GM18505 (cell line): ENCODE measurements around the gene DAGLB.

ENCODE experiments used
- ATAC-seq: cut with Tn5 transposase; IDR thresholded peaks from one replicate; pipeline ENCODE4 v1.9.1; 2021; ENCODE audit not compliant: unreplicated experiment
- POLR2A ChIP-seq: IDR thresholded peaks from 4 replicates; pipeline ENCODE4 v1.6.1; 2011; ENCODE audit warnings: borderline replicate concordance; ENCODE audit not compliant: insufficient read depth, insufficient read length; ENCODE audit errors: extremely low read depth

Gene DAGLB

DNA sequence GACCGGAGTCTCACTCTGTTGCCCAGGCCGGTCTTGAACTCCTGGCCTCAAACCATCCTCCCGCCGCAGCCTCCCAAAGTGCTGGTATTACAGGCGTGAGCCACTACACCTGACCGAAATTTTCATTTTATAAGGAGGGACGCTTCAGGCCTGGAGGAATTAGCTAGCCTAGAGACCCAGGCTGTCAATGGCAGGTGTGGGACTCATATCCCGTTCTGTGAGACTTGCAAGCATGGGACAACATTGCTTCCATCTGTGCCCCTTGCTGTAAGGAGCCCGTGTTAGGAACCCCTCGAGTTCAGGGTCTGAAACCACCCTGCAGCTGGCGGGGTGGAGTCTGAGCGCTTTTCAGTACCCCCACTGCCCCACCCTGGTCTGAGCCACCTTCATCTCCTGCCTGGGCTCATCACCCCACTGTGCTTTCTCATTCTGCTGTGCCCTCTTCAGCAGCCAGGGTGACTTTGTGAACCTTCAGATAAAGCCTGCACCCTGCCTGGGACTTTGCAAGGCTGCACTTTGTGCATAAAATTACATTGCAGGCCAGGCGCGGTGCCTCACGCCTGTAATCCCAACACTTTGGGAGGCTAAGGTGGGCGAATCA lies 1.3 kb upstream of the DAGLB start:
- no peak for ATAC-seq
- TF ChIP-seq POLR2A, result no peak

DNA sequence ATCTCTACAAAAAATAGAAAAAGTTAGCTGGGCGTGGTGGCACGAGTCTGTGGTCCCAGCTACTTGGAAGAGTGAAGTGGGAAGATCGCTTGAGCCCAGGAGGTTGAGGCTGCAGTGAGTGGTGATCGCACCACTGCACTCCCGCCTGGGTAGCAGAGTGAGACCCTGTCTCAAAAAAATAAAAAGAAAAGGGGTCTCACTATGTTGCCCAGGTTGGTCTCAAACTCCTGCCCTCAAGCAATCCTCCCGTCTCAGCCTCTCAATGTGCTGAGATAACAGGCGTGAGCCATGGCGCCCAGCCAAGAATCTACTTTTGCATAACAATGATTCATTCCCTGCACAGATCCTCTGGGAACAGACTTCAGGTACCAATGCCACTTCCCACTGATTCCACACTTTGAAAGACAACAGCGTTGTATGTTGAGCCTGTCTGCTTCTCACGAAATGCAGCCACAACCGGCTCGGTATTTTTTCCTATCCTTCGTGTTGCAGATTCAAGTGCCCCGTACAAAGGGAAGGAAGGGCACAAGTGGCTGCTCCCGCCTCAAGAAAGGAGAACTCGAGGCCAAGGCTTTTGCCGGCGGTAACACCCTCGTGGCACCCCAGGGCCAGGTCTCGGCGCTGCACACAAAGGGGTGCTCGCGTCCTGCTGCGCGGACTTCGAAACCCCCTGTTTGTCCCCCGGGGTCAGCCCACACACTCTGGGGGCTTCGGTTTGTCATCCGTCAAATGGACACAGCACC lies 745 bp downstream of the DAGLB start:
- TF ChIP-seq POLR2A, result no peak
- ATAC-seq, result peak; percentile 30

DNA sequence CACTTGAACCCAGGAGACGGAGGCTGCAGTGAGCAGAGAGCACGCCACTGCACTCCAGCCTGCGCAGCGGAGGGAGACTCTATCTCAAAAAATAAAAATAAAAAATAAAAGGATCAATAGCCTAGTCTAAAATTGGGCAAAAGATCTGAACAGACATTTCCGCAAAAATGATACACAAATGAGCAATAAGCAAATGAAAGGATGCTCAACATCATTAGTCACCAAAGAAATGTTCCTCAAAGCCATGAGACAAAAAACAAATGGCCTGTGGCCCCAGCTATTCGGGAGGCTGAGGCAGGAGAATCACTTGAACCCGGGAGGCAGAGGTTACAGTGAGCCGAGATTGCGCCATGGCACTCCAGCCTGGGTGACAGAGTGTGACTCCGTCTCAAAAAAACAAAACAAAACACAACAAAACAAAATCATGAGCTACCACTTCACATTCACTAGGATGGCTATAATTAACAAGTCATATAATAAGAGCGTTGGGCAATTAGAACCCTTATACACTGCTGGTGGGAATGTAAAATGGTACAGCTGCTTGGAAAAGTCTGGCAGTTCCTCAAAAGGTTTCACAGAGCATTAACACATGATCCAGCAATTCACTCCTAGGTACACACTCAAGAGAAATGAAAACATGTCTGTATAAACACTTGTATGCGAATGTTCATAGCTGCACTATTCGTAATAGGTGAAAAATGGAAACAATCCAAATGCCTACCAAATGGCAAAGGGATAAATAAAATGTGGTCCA lies 3.1 kb downstream of the DAGLB start:
- ATAC-seq, result no peak
- no peak for TF ChIP-seq POLR2A

DNA sequence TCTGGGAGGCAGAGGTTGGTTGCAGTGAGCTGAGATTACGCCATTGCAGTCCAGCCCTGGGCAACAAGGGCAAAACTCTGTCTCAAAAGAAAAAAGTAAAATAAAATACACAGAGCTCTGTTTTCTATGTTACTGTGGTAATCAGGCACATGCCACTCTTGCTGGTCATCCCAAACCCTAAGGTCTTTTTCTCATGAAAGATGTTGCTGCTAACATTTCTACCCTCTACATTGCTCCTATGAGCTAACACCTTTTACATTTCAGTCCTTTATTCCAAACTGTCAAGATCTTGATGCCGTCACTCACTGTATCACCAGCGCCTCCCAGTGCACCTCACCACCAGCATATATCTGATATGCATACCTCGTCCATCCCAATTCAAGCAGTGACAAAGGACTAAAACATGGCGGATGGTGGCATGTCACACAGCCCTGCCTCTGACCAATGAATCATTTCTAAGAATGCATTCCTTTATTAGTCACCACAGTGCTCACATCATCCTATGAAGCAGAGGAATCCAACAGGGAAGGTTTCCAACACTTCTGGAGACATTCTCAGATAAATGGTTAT lies 4.3 kb downstream of the DAGLB start:
- TF ChIP-seq POLR2A, result no peak
- ATAC-seq, result no peak

DNA sequence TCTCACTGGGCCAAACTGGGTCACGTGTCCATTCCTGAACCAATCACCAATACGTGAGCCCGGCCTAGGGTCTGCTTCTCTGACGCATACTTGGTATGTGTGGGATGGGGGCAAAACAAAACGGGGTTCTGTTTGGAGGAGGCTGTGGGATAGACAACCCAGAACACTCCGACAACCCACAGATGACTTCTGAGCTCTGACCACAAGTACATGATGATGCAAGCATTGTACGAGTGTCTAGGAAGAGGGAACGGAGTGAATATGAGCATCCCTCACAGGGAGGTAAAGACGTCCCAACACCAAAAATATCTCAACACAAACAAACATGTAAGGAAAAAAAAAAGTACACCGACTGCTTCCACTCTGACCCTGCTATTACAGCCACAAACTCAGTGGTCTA lies 5.6 kb downstream of the DAGLB start:
- ATAC-seq, result no peak
- no peak for TF ChIP-seq POLR2A

DNA sequence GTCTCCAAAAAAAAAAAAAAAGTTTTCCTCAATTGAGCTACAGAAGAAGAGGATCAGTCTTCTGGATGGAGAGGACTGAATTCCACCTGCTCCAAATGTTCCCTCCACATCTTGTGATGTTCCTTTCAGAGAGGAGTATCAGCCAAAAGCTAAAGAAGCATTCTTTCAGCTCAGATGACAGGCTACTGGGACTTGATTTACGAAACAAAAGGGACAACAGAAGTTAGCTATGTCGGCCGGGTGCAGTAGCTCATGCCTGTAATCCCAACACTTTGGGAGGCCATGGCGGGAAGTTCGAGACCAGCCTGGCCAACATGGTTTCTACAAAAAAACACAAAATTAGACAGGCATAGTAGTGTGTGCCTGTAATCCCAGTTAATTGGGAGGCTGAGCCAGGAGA lies 7.4 kb downstream of the DAGLB start:
- ATAC-seq, result no peak
- TF ChIP-seq POLR2A, result no peak

DNA sequence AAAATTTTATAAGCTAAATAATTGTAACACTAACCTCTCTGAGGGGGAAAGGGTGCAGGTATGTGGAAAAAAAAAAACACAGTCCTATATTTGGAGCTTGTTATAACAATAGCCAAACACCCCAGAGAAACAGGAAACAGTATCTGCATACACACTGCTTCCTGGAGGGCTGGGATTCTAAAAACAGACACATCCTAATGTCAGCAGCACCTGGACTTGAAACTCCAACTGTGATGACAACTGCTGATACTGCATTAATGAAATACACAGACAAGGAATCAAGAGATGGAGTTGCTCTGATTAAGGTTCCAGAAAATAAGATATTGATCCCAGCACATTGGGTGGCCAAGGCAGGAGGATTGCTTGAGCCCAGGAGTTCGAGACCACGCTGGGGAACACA lies 9.3 kb downstream of the DAGLB start:
- ATAC-seq, result no peak
- TF ChIP-seq POLR2A, result no peak

DNA sequence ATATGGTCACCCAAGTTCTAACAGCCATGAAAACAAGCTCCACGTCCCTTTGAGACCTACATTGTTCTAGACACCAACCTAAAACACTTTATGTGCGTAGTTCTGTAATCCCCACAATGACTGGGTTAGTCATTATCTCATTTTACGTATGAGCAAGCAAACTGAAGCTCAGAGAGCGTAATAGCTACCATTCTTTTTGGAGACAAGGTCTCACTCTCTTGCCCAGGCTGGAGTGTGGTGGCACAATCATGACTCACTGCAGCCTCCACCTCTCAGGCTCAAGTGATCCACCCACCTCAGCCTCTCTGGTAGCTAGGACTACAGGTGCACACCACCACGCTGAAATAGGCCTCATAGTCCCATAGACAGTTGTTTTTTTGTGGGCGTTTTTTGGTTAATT lies 10.5 kb downstream of the DAGLB start:
- TF ChIP-seq POLR2A, result no peak
- ATAC-seq, result no peak

DNA sequence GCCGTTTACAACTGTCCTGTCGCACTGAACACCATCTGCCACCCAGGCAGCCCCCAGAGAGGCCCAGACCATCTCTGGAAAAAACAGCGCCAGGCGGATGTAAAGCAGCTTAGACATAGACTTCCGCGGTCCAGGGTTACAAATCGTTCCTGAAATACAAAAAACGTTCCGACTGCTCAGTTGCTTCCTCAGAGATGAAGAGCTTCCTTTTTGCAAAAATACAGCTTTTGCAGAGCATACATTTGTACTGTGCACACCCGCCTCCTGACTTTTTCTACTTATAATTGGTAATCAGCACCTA lies 11.4 kb downstream of the DAGLB start:
- TF ChIP-seq POLR2A, result no peak
- no peak for ATAC-seq

DNA sequence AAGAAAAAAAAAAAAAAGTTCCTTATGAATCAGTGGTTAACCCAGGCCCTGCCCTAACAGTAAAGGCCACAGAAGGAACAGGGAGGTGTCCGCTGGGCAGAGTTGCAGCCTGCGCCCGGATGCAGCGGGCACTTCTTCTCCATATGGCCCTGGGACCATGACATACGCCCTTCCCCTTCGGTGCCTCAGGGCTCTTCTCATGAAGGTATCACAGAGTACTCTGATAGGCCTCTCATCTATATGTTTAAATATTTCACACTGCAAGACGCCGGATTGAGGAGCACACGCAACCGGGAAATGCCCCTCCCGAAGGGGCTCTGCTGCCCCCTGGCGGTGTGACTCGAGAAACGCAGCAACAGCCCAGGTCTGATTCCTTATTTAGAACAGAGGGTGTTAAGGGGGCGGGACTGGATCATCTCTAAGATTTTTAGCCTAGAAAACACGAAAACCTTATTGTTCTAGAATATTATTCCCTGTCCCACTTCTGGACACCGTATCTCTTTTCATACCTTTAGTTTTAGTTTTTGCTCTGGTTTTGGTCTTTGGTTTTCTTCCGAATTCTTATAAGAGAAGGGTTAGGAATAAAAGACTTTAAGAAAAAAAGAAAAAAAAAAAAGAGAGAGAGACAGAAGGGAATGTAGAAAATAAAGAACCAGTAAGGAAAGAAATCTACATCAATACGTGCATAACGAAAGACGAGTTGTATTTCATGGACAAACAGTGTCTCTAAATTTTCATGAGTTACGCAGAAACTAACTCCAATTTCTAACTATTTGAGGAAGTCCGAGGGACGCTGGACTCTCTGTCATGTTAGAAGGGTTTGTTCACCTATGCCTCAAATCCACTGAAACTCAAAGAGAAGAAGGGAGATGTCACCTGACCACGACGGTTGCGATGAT lies 12.0 kb downstream of the DAGLB start:
- ATAC-seq, result peak; percentile 76
- TF ChIP-seq POLR2A, result no peak

DNA sequence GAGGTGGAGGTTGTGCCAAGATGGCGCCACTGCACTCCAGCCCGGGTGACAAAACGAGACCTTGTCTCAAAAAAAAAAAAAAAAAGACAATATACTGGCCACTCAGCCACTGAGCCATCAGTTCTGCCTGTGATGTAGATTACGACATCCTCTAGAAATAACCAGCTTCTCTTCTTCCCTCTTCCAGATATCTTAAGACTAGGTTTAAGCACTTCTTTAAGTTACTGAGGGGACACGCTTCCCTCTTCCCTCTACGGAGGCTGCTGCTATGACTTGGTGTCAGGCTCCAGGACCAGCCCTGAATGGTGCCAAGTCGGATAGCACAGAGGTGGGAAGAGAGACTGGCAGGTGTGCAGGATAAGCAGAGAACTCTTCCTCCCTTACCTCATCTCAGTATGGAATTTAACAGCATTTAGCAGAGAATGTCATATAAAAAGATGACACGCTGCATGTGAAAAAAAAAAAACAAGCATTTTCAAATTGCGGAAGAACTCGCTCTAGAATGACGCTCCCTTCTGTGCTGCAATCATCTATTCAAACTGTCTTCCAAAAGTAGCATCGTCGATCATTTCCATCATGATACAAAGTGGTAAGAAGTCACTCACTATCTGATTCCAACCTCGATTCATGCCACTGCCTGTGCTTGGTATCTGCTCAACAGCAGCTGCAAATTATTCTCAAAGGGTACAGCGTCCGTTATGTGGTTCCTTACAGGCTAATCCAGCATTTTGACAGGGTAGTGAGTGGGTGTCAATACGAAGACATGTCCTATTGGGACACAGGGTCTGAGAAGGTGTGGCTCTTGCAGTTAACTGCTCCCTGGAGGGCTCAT lies 13.8 kb downstream of the DAGLB start:
- no peak for TF ChIP-seq POLR2A
- ATAC-seq, result no peak

DNA sequence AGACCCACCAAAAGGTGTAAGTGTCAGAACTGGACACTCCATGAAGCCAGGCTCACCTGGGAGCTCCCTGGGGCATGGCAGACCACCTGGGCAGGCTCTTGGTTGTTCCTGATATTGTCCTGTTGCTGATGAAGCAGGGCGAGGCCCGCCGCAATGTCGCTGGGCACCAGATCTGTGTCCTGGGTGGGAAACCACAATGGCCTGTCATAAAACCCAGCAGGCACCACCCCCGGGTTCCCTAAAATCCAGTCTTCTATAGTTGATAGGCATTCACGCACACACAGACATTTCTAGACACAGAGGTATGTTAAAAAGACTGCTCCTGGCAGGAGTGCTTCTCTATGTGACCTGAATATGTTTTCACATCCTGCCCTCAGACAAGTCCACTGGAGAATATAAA lies 15.0 kb downstream of the DAGLB start:
- no peak for ATAC-seq
- TF ChIP-seq POLR2A, result no peak
